ENCODE measurements around the gene ERI3. TPM values are rescaled to one million over a fixed set of nuclear protein-coding genes. Genes with fewer than 3 reads are reported as not detected.

Gene ERI3
- total and polyA plus RNA-seq, 2 of the 13 experiments (the other 11 are each of a cell fraction or from before 2014, with no cell fraction given), result 35.6 to 35.9 TPM

- ChIA-PET CTCF (ENCODE audit: low intra/inter-chr PET ratio, low total read pairs) (interaction anchor here (0.8 kb wide), 1 partner anchor 28 kb away, joined by 3 read pairs; the partner anchor contains the start of gene ERI3), POLR2A (interaction anchor here (0.7 to 1.9 kb wide), 3 partner anchors 27 to 44 kb away, joined by 3 to 8 read pairs (median 3); partner anchors contain the start of gene ERI3)
- H3K9ac ChIP-seq (ENCODE audit: insufficient read depth, low read depth, low read length), result no peak overlapping the region
- no peaks in the 10 kb centered on the region for H3K9me3 ChIP-seq (ENCODE audit: low read length)
- no peak overlapping the region for H3K27ac ChIP-seq (ENCODE audit: extremely low read length, insufficient read depth, low read length)
- FAIRE-seq (peak; percentile 60), DNase-seq (ENCODE audit: low spot score) (peak; percentile 86), ATAC-seq (peak; percentile 90)
- H2AFZ ChIP-seq (ENCODE audit: low read length), result no peak overlapping the region
- BruUV-seq (replicated peaks), result no TSS peak
- WGBS (ENCODE audit: low lambda C conversion rate), result 65% methylated on average over 7 of the region's 8 CpGs
- intact Hi-C loops (cut with micrococcal nuclease; ENCODE audit: unreplicated experiment) (no loop called here), in situ Hi-C loops (cut with HindIII; ENCODE audit: extremely low pct_ligation_motif_present, low pct_unique_long_range_greater_than_20kb) (no loop called here)
- H3K27me3 ChIP-seq (ENCODE audit: control insufficient read depth in 1 of 2, insufficient read depth in 2 of 2, low read length in 2 of 2), result no peaks in the 10 kb centered on the region
- peaks cover 12% of the 10 kb centered on the region for H3K4me1 ChIP-seq (ENCODE audit: insufficient read depth, low read length)
- H4K20me1 ChIP-seq (ENCODE audit: insufficient read depth, low read length), result no peaks in the 10 kb centered on the region
- peaks cover 3 to 16% of the 10 kb centered on the region in 2 experiments; a peak in 3 of 5 replicates for H3K36me3 ChIP-seq (replicated peaks in 1 of 2; ENCODE audit: control insufficient read depth in 1 of 2, insufficient read depth in 2 of 2, low read length in 2 of 2)
- H3K79me2 ChIP-seq (ENCODE audit: insufficient read depth, low read length), result no peaks in the 10 kb centered on the region
- no peak overlapping the region for H3K4me2 ChIP-seq (ENCODE audit: low read depth, low read length)
- no peak overlapping the region for H3K4me3 ChIP-seq (replicated peaks in 1 of 3; ENCODE audit: insufficient read depth in 1 of 3, low read depth in 2 of 3, low read length in 3 of 3)
- peak; percentile 49; the same call in 1 of the 2 replicates for TF ChIP-seq HMG20A (CRISPR knock-in tag; IDR thresholded peaks at IDR 0.05; ENCODE audit: borderline replicate concordance)
- TF ChIP-seq SOX13 (IDR thresholded peaks at IDR 0.05), result 0 out of 2 replicates have a peak, but pooled peaks have one; percentile 40
- TF ChIP-seq SOX13 (CRISPR knock-in tag; conservative IDR thresholded peaks at IDR 0.05 in 1 of 2, IDR thresholded peaks at IDR 0.05 in 1 of 2), result peak in 1 of 2 experiments; percentile 80; a peak in 2 of 4 replicates
- peak; percentile 28; the same call in 1 of the 2 replicates for TF ChIP-seq THAP11 (CRISPR knock-in tag; IDR thresholded peaks at IDR 0.05)
- TF ChIP-seq ZNF281 (CRISPR knock-in tag; IDR thresholded peaks at IDR 0.05; ENCODE audit: borderline replicate concordance), result peak; percentile 19; the same call in 1 of the 2 replicates
- TF ChIP-seq ZNF75D (CRISPR knock-in tag; IDR thresholded peaks at IDR 0.05; ENCODE audit: borderline replicate concordance), result no peak
- TF ChIP-seq HNRNPLL (IDR thresholded peaks at IDR 0.05; ENCODE audit: low read depth, low read length, poor library complexity, severe bottlenecking), result no peak
- TF ChIP-seq YEATS2 (CRISPR knock-in tag; IDR thresholded peaks at IDR 0.05; ENCODE audit: borderline replicate concordance), result peak; percentile 10; the same call in 1 of the 2 replicates
- TF ChIP-seq FOSL2 (CRISPR knock-in tag; IDR thresholded peaks at IDR 0.05), result peak; percentile 86
- no peak for TF ChIP-seq SOX6 (IDR thresholded peaks at IDR 0.05)
- TF ChIP-seq SOX6 (CRISPR knock-in tag; IDR thresholded peaks at IDR 0.05), result peak; percentile 83
- TF ChIP-seq PATZ1 (CRISPR knock-in tag; IDR thresholded peaks at IDR 0.05), result peak; percentile 34; the same call in 1 of the 2 replicates
- TF ChIP-seq BHLHE40 (IDR thresholded peaks at IDR 0.05; ENCODE audit: low read length), result no peak
- no peak for TF ChIP-seq FOXP1 (IDR thresholded peaks at IDR 0.05)
- TF ChIP-seq FOXP1 (CRISPR knock-in tag; IDR thresholded peaks at IDR 0.05), result peak; percentile 48; the same call in 1 of the 2 replicates
- peak; percentile 17; the same call in 1 of the 2 replicates for TF ChIP-seq ZNF12 (CRISPR knock-in tag; IDR thresholded peaks at IDR 0.05)
- no peak for TF ChIP-seq CC2D1A (CRISPR knock-in tag; IDR thresholded peaks at IDR 0.05)
- TF ChIP-seq RFXANK (CRISPR knock-in tag; IDR thresholded peaks at IDR 0.05), result no peak
- peak; percentile 41 for TF ChIP-seq SAP130 (CRISPR knock-in tag; IDR thresholded peaks at IDR 0.05; ENCODE audit: low read depth)
- peak; percentile 55 for TF ChIP-seq GATAD2A (CRISPR knock-in tag; IDR thresholded peaks at IDR 0.05)
These were observed 27.2 kb downstream of the ERI3 start for GRCh38 chr1:44327679-44328491.
